Measurements from ENCODE around the gene CD84.
A peak's percentile ranks its signal among the peaks of the same experiment; 100 is the strongest.
"Not testable (repeated sequence)": the region's sequence is repeated elsewhere in the genome, so short reads cannot be mapped to it uniquely, and the experiment has no call there.

The CD84 gene

DNA sequence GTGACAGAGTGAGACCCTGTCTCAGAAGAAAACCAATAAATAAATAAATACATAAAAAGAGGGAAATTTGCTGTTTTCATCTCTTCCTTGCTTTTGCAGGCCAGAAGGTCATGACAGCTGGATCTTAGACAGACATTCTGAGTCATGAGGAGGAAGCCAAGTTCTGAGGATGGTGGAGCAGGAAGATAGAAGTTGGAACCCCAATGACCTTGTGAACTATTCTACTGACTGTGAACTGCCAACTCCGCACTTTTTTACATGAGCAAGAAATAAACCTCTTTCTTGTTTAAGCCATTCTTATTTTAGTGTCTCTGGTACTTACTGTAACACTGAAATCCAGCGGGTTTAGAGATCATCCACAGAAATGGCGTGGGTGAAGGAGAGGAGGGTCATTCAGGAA lies 8.5 kb downstream of the CD84 start:
- DNase-seq (ENCODE audit: low read depth), result no peak

- no peak for DNase-seq (ENCODE audit: low read depth)
Measured at GRCh38 chr1:160569806-160570205, 9.5 kb downstream of the CD84 start.

DNA sequence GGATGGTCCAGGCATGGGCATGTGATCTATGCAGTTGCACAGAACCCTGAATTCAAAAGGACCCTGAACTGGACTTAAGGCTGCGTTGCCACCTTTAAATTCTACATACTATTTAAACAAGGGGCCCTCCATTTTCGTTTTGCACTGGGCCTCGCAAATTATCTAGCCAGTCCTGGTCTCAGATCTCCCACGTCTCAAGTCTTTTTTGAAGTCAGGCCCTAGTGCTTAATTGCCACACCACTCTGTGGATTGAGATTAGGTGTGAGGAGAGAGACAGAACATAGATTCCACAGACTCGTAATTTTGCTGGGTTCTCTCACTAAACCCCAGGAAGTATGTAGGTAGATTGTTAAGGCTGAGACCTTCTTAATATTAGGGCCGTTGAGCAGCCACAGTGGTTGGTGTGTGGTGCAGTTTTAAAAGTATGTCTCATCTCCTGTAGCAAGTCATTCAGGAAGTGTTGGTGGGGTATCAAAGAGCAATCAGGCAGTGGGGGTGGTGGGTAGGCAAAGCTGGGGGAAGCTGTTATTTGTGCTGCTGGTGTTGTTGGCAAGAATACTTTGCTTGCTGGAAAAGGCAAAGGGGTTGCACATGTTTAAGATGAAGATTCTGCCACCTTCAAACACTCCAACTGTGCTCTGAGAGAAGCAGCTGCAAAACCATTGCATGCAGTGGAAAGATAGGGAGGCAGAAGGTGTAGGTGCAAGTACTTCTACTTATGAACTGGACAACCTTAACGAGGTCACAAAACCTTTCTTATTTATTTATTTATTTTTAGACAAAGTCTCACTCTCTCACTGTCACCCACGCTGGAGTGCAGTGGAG lies 11.2 kb downstream of the CD84 start:
- DNase-seq (ENCODE audit: low read depth), result peak; percentile 60

DNA sequence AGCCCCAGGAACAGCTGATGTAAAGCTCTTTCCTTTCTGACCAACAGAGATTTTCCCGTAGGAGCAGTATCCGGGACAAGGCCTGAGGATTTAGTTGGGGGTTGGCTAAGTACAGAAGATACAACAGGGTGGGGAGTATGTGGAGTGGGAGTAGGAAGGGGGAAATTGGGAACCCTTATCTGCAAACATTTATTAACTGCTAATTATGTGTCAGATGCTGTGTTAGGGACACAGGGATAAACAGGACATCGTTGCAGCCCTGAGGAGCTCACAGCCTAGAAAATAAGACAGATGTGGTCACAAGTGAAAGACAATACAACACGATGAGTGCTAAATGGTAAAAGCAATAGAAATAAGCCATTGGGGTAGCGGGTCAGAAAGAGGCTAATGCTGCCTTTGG lies 12.0 kb downstream of the CD84 start:
- DNase-seq (ENCODE audit: low read depth), result no peak

DNA sequence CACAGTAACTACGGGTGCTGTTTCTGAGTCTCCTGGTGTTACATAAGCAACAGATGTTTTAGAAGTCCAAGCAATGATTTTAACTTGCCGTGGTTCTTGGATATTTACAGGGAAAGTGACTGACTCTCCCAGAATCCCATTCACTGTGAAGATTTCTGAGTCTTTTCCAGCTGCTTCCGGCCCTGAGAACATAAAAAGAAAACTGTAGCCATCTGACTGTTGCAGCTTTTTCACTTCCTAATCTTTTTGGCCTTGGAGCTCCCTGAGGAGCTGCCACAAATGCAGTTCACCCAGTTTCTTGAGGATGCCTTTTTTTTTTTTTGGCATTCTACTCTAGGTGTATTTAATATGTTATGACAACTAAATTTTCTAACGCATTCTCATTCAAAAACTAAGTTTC lies 13.7 kb downstream of the CD84 start:
- no peak for DNase-seq (ENCODE audit: low read depth)

- DNase-seq (ENCODE audit: low read depth), result not testable (repeated sequence)
Measured at GRCh38 chr1:160563230-160563629, 16.1 kb downstream of the CD84 start.

GRCh38 chr1:160562745-160563144 lies 16.6 kb downstream of the CD84 start:
- not testable (repeated sequence) for DNase-seq (ENCODE audit: low read depth)

DNA sequence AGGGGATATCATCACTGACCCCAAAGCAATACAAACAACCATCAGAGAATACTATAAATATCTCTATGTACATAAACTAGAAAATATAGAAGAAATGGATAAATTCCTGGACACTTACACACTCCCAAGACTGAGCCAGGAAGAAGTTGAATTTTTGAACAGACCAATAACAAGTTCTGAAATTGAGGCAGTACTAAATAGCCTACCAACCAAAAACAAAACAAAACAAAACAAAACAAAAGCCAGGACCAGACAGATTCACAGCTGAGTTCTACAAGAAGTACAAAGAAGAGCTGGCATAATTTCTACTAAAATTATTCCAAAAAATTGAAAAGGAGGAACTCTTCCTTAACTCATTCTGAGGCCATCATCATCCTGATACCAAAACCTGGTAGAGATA lies 18.5 kb downstream of the CD84 start:
- DNase-seq (ENCODE audit: low read depth), result no peak

GRCh38 chr1:160560045-160560705 lies 19.1 kb downstream of the CD84 start:
- DNase-seq (ENCODE audit: low read depth), result no peak

- DNase-seq (ENCODE audit: low read depth), result not testable (repeated sequence)
Measured at GRCh38 chr1:160559437-160559836, 19.9 kb downstream of the CD84 start.

GRCh38 chr1:160558660-160559380 lies 20.5 kb downstream of the CD84 start:
- DNase-seq (ENCODE audit: low read depth), result no peak

DNA sequence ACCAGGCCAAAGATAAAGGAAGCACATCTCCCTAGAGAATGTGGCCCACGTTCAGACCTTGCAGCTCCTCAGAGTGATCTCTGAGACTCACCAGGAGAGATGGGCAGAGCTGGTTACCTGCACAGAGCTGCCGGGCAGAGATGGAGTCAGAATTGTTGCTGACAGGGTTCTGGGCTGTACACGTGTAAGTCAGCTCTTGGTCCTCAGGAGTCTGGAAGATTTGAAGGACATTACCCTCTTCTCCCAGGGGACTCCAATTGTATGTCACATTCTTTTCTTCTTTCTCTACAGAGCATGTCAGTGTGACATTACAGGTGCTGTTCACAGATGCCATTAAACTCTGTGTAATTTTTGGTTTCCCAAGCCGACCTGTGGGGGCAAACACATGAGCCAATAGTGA lies 25.5 kb downstream of the CD84 start:
- DNase-seq (ENCODE audit: low read depth), result no peak

DNA sequence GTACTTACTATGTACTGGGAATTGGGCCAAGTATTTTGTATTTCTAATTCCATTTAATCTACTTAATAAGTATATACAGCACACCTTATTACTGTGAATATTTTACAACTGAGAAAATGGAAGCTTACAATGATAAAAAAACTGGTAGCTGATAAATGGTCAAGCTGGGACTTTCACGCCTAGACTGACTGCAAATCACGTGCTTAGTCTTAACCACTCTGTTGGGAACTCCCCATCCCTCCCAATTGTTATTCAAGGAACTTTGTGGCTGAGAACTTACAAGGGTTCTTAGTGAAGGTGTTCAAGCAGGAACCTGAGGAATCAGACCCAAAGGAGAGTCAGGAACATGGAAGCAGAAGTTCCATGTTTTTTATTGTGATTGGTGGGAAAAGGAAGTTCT lies 26.9 kb downstream of the CD84 start:
- DNase-seq (ENCODE audit: low read depth), result no peak

- peak; percentile 35 for DNase-seq (ENCODE audit: low read depth)
Measured at GRCh38 chr1:160550572-160551034, 28.7 kb downstream of the CD84 start.

DNA sequence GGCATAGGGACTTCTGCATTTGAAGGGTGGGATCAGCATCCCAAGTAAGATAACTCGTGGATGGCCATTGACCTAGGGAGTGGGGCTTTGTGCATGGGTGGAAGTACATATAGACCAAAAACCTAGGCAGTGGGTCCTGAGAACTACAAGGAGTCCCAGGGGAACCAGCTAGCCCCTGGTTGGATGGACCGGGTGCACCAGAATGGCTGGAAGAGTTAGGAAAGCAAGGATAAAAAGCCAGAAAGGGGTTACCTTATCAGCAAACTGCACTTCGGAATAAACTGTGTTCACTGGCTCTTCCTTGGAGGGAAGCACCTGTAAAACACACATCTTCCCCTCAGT lies 29.7 kb downstream of the CD84 start:
- DNase-seq (ENCODE audit: low read depth), result no peak

- no peak for DNase-seq (ENCODE audit: low read depth)
Measured at GRCh38 chr1:160548960-160549664, 30.2 kb downstream of the CD84 start.

- no peak for DNase-seq (ENCODE audit: low read depth)
Measured at GRCh38 chr1:160548183-160548582, 31.1 kb downstream of the CD84 start.

GRCh38 chr1:160547422-160547821 lies 31.9 kb downstream of the CD84 start:
- DNase-seq (ENCODE audit: low read depth), result no peak

DNA sequence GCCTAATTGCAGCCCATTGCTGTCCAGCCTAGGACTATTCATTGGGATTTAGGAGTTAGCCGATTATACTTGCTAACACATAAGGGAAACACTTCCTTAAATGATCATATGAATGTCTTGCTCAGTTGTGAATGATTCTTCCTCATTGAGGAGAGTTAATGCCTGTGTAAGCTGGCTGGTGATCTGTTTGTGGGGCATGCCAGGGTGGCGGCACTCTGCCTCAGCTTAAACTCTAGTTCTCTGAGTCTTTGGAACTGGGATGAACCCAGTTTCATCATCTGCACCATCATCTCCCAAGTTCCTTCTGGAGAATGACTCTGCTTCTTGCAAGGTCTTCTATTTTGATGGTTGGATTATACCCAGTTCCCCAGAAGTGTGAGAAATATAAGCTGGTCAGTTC lies 32.4 kb downstream of the CD84 start:
- DNase-seq (ENCODE audit: low read depth), result no peak

DNA sequence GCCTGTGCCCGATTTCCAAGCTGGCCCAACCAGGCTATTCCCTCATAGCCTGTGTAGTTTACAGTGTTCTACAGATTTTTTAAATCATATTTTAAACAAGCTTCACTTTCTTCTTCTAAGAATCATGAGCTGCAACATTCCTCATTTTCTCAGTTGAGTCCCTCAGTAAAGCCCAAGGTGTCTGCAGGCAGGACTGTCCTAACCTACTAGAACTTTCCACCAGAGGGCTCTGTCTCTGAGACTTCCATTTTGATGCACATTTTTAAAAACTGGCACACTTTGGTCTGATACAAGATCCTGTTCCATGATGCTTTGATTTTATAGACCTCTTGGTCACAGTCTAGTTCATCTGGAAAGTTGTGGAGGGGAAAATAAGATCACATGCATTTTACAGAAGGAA lies 34.6 kb downstream of the CD84 start:
- no peak for DNase-seq (ENCODE audit: low read depth)

GRCh38 chr1:160542303-160542945 lies 36.9 kb downstream of the CD84 start:
- no peak for DNase-seq (ENCODE audit: low read depth)
